Measurements from ENCODE around the gene CYP27B1.

The CYP27B1 gene

DNA sequence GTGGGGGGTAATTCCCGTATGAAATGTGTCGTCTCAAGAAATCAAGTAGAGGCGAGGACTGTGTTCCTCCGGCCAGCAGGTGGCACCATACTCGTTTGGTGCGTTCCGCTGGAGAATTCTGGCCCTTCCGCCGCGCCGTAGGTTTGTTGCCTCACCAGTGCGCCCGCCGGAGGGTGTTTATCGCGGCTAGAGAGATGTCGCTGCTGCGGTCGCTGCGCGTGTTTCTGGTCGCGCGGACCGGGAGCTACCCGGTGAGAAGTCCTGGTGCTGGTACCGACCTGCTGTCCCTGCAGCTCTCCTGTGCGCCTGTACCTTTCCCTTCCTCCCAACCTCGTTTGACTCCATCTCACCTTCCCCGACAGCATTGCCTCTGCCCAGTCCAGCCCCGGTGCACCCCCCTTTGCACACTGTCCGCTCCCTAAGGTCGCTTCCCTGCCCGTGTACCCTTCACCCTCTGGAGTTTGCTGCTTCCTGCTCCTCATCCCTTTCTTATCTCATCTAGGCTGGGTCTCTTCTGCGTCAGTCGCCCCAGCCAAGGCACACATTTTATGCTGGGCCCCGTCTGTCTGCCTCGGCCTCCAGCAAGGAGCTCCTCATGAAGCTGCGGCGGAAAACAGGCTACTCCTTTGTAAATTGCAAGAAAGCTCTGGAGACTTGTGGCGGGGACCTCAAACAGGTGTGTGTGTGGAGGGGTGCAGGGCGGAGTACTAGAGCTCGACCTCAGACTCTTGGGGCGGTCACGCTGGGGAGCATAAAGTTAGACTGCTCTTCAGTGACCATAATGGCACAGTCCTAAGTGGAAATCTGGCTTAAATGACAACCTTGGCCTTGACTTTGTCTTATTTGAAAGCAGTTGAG, 16.0 kb upstream of the CYP27B1 start, which contains the start of gene TSFM:
TSS of gene TSFM (plus strand) at position 180 of the 858 bp plus-strand sequence. CDS start at position 195, 15 bp downstream.
- Histone ChIP-seq H3K27me3 (replicated peaks) (no peaks in the 10 kb centered on the region), H3K36me3 (replicated peaks) (peaks cover 18% of the 10 kb centered on the region), H3K4me3 (ENCODE audit: low read depth, low read length) (peak within 1 kb of the TSS; percentile 99), H3K27ac (peak within 1 kb of the TSS; percentile 70)
- in situ Hi-C loops (cut with HindIII; ENCODE audit: low pct_ligation_motif_present, low sequenced_read_pairs): no loop called here
- TF ChIP-seq, protein P1, sequence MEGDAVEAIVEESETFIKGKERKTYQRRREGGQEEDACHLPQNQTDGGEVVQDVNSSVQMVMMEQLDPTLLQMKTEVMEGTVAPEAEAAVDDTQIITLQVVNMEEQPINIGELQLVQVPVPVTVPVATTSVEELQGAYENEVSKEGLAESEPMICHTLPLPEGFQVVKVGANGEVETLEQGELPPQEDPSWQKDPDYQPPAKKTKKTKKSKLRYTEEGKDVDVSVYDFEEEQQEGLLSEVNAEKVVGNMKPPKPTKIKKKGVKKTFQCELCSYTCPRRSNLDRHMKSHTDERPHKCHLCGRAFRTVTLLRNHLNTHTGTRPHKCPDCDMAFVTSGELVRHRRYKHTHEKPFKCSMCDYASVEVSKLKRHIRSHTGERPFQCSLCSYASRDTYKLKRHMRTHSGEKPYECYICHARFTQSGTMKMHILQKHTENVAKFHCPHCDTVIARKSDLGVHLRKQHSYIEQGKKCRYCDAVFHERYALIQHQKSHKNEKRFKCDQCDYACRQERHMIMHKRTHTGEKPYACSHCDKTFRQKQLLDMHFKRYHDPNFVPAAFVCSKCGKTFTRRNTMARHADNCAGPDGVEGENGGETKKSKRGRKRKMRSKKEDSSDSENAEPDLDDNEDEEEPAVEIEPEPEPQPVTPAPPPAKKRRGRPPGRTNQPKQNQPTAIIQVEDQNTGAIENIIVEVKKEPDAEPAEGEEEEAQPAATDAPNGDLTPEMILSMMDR (IDR thresholded peaks at IDR 0.05; ENCODE audit: low read depth, low read length, missing control alignments): peak; percentile 94
- DNase-seq: peak; percentile 97

DNA sequence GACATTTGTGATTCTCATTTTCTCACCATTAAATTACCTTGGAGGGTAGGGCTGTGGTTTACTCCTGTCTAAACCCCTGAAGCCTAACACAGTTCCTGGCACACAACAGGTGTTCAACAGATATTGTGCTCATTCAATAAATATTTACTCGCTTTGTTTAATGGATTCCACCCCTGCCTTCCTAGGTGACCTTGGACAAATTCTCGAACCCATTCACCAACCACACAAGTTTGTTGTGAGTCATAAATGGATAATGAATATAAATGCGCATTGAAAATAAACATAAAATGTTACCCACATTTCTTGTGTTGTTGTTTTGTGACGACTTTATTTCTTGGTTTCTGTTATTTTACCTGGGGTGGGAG, 15.3 kb upstream of the CYP27B1 start:
- H3K27ac ChIP-seq: no peak overlapping the region
- TF ChIP-seq, protein P1 (IDR thresholded peaks at IDR 0.05; ENCODE audit: low read depth, low read length, missing control alignments): no peak
- no peak for DNase-seq
- no peaks in the 10 kb centered on the region for H3K27me3 ChIP-seq (replicated peaks)
- H3K4me3 ChIP-seq (ENCODE audit: low read depth, low read length): no peak overlapping the region
- in situ Hi-C loops (cut with HindIII; ENCODE audit: low pct_ligation_motif_present, low sequenced_read_pairs): no loop called here
- H3K36me3 ChIP-seq (replicated peaks): peaks cover 14% of the 10 kb centered on the region

DNA sequence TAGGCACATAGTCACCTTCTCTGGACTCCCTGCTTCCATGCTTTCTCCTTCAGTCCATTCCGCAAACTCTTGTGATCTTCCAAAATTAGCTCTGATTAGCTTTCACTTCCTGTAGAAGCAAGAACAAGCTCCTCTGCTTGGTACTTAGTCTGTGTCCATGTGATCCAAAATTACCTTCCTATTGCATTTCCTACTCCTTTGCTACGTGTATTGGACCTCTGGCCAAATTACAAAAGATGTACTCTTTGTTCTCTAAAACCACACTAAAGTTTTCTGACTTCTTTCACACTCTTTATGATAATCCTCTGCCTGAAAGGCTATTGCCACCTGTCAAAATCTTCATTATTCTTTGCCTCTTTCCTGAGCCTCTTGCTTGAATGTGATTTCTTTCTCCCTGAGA, 14.9 kb upstream of the CYP27B1 start:
- H3K36me3 ChIP-seq (replicated peaks): peaks cover 10% of the 10 kb centered on the region
- no peaks in the 10 kb centered on the region for H3K27me3 ChIP-seq (replicated peaks)
- H3K27ac ChIP-seq: no peak overlapping the region
- TF ChIP-seq, protein P1 (IDR thresholded peaks at IDR 0.05; ENCODE audit: low read depth, low read length, missing control alignments): no peak
- DNase-seq: no peak
- no peak overlapping the region for H3K4me3 ChIP-seq (ENCODE audit: low read depth, low read length)
- in situ Hi-C loops (cut with HindIII; ENCODE audit: low pct_ligation_motif_present, low sequenced_read_pairs): no loop called here

DNA sequence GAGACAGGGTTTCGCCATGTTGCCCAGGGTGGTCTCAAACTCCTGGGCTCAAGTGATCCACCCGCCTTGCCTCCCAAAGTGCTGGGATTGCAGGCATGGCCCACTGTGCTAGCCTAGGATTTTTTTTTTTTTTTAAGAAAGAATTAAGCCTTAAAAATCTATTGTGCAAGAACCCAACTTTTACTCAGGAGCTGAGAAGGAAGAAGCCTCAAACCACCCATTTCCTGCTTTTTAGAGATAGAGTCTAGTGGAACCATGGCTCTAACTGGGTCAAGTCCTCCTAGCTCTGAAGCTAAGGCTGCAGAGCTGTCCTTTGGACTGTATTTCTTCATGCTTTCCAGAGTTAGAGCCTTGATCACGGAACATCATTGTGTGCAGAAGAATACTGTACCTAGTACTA, 14.4 kb upstream of the CYP27B1 start:
- TF ChIP-seq, protein P1 (IDR thresholded peaks at IDR 0.05; ENCODE audit: low read depth, low read length, missing control alignments): no peak
- Histone ChIP-seq H3K36me3 (replicated peaks) (peaks cover 5% of the 10 kb centered on the region), H3K4me3 (ENCODE audit: low read depth, low read length) (no peak overlapping the region), H3K27ac (no peak overlapping the region), H3K27me3 (replicated peaks) (no peaks in the 10 kb centered on the region)
- in situ Hi-C loops (cut with HindIII; ENCODE audit: low pct_ligation_motif_present, low sequenced_read_pairs): no loop called here
- no peak for DNase-seq

DNA sequence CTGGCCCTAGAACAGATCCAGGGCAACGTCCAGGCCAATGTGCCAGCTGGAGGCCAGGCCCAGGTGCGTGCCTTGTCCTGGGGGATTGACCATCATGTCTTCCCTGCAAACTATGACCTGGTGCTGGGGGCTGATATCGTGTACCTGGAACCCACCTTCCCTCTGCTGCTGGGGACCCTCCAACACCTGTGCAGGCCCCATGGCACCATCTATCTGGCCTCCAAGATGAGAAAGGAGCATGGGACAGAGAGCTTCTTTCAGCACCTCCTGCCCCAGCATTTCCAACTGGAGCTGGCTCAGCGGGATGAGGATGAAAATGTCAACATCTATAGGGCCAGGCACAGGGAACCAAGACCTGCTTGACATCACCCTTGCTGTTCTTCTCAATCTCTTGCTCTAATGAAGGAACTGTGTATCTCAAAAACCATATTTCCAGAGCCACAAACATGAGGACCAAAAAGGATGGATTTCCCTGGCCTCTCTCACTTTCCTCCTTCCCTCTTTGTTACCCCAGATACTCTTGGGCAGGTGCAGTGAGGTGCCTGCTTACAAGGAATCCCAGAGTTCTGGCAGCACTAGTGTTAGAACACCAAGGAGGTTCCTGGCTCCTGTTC, 13.5 kb upstream of the CYP27B1 start:
- in situ Hi-C loops (cut with HindIII; ENCODE audit: low pct_ligation_motif_present, low sequenced_read_pairs): no loop called here
- Histone ChIP-seq H3K27ac (no peak overlapping the region), H3K27me3 (replicated peaks) (no peaks in the 10 kb centered on the region), H3K4me3 (ENCODE audit: low read depth, low read length) (no peak overlapping the region), H3K36me3 (replicated peaks) (no peaks in the 10 kb centered on the region)
- TF ChIP-seq, protein P1 (IDR thresholded peaks at IDR 0.05; ENCODE audit: low read depth, low read length, missing control alignments): no peak
- DNase-seq: no peak

Data from brain microvascular endothelial cell (primary cell).